Measurements from ENCODE around the gene GRPEL2.

The GRPEL2 gene

GRCh38 chr5:149298842-149299404 is 46.4 kb upstream of the GRPEL2 start:
- Histone ChIP-seq H3K27me3 (ENCODE audit: low read length) (no peaks in the 10 kb centered on the region), H3K79me2 (ENCODE audit: insufficient read depth, low read length) (no peaks in the 10 kb centered on the region), H3K9me3 (ENCODE audit: insufficient read depth, low read length) (no peaks in the 10 kb centered on the region), H3K36me3 (ENCODE audit: low read length) (no peaks in the 10 kb centered on the region), H4K20me1 (ENCODE audit: low read depth, low read length) (no peaks in the 10 kb centered on the region), H3K9ac (ENCODE audit: low read length) (no peak overlapping the region), H2AFZ (ENCODE audit: low read depth, low read length, severe bottlenecking) (no peak overlapping the region), H3K4me3 (ENCODE audit: insufficient read depth, low read length, poor library complexity, severe bottlenecking) (no peak overlapping the region), H3K9me2 (replicated peaks; ENCODE audit: insufficient read depth, low read length) (no peaks in the 10 kb centered on the region), H3K4me2 (ENCODE audit: low read depth, low read length, poor library complexity, severe bottlenecking) (no peak overlapping the region), H3F3A (ENCODE audit: insufficient read depth) (no peaks in the 10 kb centered on the region; the same call in 1 of the 2 replicates), H3K27ac (ENCODE audit: low read depth, low read length) (no peak overlapping the region)
- TF ChIP-seq, protein P1, sequence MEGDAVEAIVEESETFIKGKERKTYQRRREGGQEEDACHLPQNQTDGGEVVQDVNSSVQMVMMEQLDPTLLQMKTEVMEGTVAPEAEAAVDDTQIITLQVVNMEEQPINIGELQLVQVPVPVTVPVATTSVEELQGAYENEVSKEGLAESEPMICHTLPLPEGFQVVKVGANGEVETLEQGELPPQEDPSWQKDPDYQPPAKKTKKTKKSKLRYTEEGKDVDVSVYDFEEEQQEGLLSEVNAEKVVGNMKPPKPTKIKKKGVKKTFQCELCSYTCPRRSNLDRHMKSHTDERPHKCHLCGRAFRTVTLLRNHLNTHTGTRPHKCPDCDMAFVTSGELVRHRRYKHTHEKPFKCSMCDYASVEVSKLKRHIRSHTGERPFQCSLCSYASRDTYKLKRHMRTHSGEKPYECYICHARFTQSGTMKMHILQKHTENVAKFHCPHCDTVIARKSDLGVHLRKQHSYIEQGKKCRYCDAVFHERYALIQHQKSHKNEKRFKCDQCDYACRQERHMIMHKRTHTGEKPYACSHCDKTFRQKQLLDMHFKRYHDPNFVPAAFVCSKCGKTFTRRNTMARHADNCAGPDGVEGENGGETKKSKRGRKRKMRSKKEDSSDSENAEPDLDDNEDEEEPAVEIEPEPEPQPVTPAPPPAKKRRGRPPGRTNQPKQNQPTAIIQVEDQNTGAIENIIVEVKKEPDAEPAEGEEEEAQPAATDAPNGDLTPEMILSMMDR (IDR thresholded peaks at IDR 0.05; ENCODE audit: insufficient read depth, low read length, poor library complexity, severe bottlenecking): no peak
- TF ChIP-seq EZH2phosphoT487 (conservative IDR thresholded peaks at IDR 0.05; ENCODE audit: low read length): no peak

DNA sequence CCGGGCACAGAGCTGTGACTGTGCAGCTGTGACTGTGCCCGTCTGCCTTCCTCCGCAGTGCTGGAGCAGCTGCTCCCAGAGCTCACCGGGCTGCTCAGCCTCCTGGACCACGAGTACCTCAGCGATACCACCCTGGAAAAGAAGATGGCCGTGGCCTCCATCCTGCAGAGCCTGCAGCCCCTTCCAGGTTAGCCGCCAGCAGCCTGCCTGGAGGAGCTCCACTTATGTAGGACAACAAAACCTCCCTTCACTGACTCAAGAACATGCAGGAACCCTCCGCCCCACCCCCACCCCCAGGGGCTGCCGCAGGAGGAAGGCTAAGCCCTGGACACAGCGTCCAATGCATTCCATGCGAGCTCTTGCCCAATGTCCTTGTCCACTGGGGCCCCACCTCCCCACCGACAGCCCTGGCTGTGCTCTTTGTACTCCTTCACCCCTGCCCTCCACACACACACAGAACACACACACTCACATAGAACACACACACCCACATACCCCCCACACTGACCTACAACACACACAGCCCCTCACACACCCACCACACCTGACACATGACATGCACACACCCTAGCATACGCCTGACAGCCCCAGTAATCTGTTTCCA is 45.7 kb upstream of the GRPEL2 start:
- no peak overlapping the region for H3K27ac ChIP-seq (ENCODE audit: low read depth, low read length)
- no peak overlapping the region for H2AFZ ChIP-seq (ENCODE audit: low read depth, low read length, severe bottlenecking)
- no peak overlapping the region for H3K4me3 ChIP-seq (ENCODE audit: insufficient read depth, low read length, poor library complexity, severe bottlenecking)
- no peak for TF ChIP-seq EZH2phosphoT487 (conservative IDR thresholded peaks at IDR 0.05; ENCODE audit: low read length)
- TF ChIP-seq, protein P1 (IDR thresholded peaks at IDR 0.05; ENCODE audit: insufficient read depth, low read length, poor library complexity, severe bottlenecking): no peak
- no peaks in the 10 kb centered on the region for H3K9me3 ChIP-seq (ENCODE audit: insufficient read depth, low read length)
- no peaks in the 10 kb centered on the region; the same call in 1 of the 2 replicates for H3F3A ChIP-seq (ENCODE audit: insufficient read depth)
- H3K79me2 ChIP-seq (ENCODE audit: insufficient read depth, low read length): no peaks in the 10 kb centered on the region
- no peaks in the 10 kb centered on the region for H3K9me2 ChIP-seq (replicated peaks; ENCODE audit: insufficient read depth, low read length)
- H3K9ac ChIP-seq (ENCODE audit: low read length): no peak overlapping the region
- no peaks in the 10 kb centered on the region for H3K36me3 ChIP-seq (ENCODE audit: low read length)
- no peaks in the 10 kb centered on the region for H4K20me1 ChIP-seq (ENCODE audit: low read depth, low read length)
- no peaks in the 10 kb centered on the region for H3K27me3 ChIP-seq (ENCODE audit: low read length)
- H3K4me2 ChIP-seq (ENCODE audit: low read depth, low read length, poor library complexity, severe bottlenecking): no peak overlapping the region

- H3K27ac ChIP-seq (ENCODE audit: low read depth, low read length): no peak overlapping the region
- no peaks in the 10 kb centered on the region for H3K27me3 ChIP-seq (ENCODE audit: low read length)
- H3K9ac ChIP-seq (ENCODE audit: low read length): no peak overlapping the region
- no peak overlapping the region for H3K4me3 ChIP-seq (ENCODE audit: insufficient read depth, low read length, poor library complexity, severe bottlenecking)
- no peaks in the 10 kb centered on the region for H3K79me2 ChIP-seq (ENCODE audit: insufficient read depth, low read length)
- no peaks in the 10 kb centered on the region; the same call in 1 of the 2 replicates for H3F3A ChIP-seq (ENCODE audit: insufficient read depth)
- no peaks in the 10 kb centered on the region for H3K9me3 ChIP-seq (ENCODE audit: insufficient read depth, low read length)
- no peak overlapping the region for H3K4me2 ChIP-seq (ENCODE audit: low read depth, low read length, poor library complexity, severe bottlenecking)
- no peak for TF ChIP-seq EZH2phosphoT487 (conservative IDR thresholded peaks at IDR 0.05; ENCODE audit: low read length)
- TF ChIP-seq, protein P1 (IDR thresholded peaks at IDR 0.05; ENCODE audit: insufficient read depth, low read length, poor library complexity, severe bottlenecking): no peak
- H2AFZ ChIP-seq (ENCODE audit: low read depth, low read length, severe bottlenecking): no peak overlapping the region
- H3K36me3 ChIP-seq (ENCODE audit: low read length): no peaks in the 10 kb centered on the region
- no peaks in the 10 kb centered on the region for H3K9me2 ChIP-seq (replicated peaks; ENCODE audit: insufficient read depth, low read length)
- H4K20me1 ChIP-seq (ENCODE audit: low read depth, low read length): no peaks in the 10 kb centered on the region
These were observed 44.9 kb upstream of the GRPEL2 start for GRCh38 chr5:149300441-149300840.
